ENCODE results near the gene KLRB1.
"Not testable (repeated sequence)": the region's sequence is repeated elsewhere in the genome, so short reads cannot be mapped to it uniquely, and the experiment has no call there.

The KLRB1 gene

DNA sequence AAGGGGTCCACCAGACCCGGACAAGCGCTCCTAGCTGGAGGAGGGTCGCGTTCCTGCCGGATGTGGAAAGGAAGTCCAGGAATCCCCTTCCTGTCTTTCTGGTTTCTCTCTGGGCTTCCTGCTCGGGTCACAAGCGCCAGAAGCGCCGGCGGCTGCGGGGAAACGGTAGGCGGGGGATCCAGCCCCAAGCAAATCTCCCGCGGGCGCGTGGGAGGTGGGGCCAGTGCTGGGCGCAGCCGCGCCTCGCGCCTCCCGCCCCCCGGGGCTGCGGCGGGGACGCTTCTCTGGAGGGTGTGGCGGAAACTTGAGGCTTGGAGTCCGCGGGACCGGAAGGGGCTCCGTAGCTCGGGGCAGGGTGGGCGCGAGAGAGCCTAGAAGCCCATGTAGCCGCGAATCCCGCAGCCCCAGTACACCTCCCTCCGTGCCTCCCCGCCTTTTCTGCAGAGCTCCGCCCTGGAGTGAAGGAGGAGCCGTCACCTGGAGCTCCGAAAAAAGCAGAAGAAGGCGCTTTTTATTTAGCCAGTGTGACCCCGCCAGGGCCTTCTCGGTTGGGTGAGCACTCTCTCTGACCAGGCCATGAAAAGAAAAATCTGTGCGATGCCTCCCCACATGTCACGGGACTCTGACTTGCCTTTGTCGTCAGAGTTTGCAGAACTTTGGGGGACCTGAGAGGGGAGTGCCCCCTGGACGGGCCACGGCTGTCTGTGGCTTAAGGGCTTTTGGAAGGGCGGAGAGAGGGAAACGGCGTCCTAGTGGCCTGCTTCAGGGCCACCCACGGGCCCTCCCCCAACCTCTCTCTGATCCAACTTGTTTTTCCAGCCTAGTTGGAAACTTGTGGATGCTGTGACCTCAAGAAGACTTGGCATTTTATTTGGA lies 40.3 kb upstream of the KLRB1 start:
- H3K27me3 Mint-ChIP-seq (ENCODE audit: low read depth, poor library complexity) = no peaks in the 10 kb centered on the region
- peak overlapping the region; percentile 82 for H3K4me3 Mint-ChIP-seq
- no peak for TF ChIP-seq CTCF (IDR thresholded peaks at IDR 0.05)
- peak; percentile 82 for DNase-seq
- peaks cover 28% of the 10 kb centered on the region for H3K36me3 Mint-ChIP-seq (ENCODE audit: low read depth)
- peaks cover 49% of the 10 kb centered on the region for H3K4me1 Mint-ChIP-seq
- H3K27ac Mint-ChIP-seq = peak overlapping the region; percentile 97
- H3K9me3 Mint-ChIP-seq = peaks cover 24% of the 10 kb centered on the region

- peaks cover 24% of the 10 kb centered on the region for H3K9me3 Mint-ChIP-seq
- TF ChIP-seq CTCF (IDR thresholded peaks at IDR 0.05) = no peak
Measured at GRCh38 chr12:9646794-9647781, 39.4 kb upstream of the KLRB1 start.

GRCh38 chr12:9644985-9645551 lies 37.4 kb upstream of the KLRB1 start:
- not testable (repeated sequence) for H3K4me3 Mint-ChIP-seq; DNase-seq; H3K27ac Mint-ChIP-seq; H3K27me3 Mint-ChIP-seq (ENCODE audit: low read depth, poor library complexity)
- peaks cover 20% of the 10 kb centered on the region for H3K9me3 Mint-ChIP-seq
- H3K36me3 Mint-ChIP-seq (ENCODE audit: low read depth) = peaks cover 10% of the 10 kb centered on the region
- H3K4me1 Mint-ChIP-seq = peaks cover 30% of the 10 kb centered on the region

More at GRCh38 chr12:9646794-9647781, 39.4 kb upstream of the KLRB1 start:
- Mint-ChIP-seq H3K4me1 (peaks cover 48% of the 10 kb centered on the region), H3K4me3 (peak overlapping the region; percentile 82), H3K27ac (peak overlapping the region; percentile 97), H3K27me3 (ENCODE audit: low read depth, poor library complexity) (peaks cover 1% of the 10 kb centered on the region), H3K36me3 (ENCODE audit: low read depth) (peaks cover 25% of the 10 kb centered on the region)
- peak; percentile 8 for DNase-seq

- Mint-ChIP-seq H3K4me3 (no peak overlapping the region), H3K36me3 (ENCODE audit: low read depth) (peaks cover 17% of the 10 kb centered on the region), H3K27me3 (ENCODE audit: low read depth, poor library complexity) (peaks cover 5% of the 10 kb centered on the region), H3K27ac (no peak overlapping the region), H3K9me3 (peaks cover 29% of the 10 kb centered on the region), H3K4me1 (peaks cover 13% of the 10 kb centered on the region)
- no peak for TF ChIP-seq CTCF (IDR thresholded peaks at IDR 0.05)
- no peak for DNase-seq
Measured at GRCh38 chr12:9643266-9643660, 35.5 kb upstream of the KLRB1 start.

- Mint-ChIP-seq H3K36me3 (ENCODE audit: low read depth) (peaks cover 17% of the 10 kb centered on the region), H3K27me3 (ENCODE audit: low read depth, poor library complexity) (peaks cover 5% of the 10 kb centered on the region), H3K9me3 (peaks cover 34% of the 10 kb centered on the region), H3K4me1 (peaks cover 12% of the 10 kb centered on the region), H3K27ac (no peak overlapping the region), H3K4me3 (no peak overlapping the region)
- no peak for DNase-seq
- no peak for TF ChIP-seq CTCF (IDR thresholded peaks at IDR 0.05)
Measured at GRCh38 chr12:9642606-9643265, 35.0 kb upstream of the KLRB1 start.

Data from nephron progenitor cell (in vitro differentiated cells).